ENCODE measurements around the gene KDM6A. TPM values are rescaled to one million over a fixed set of nuclear protein-coding genes. Genes with fewer than 3 reads are reported as not detected.

KDM6A gene
- total RNA-seq, 6 donors from 2014 or later: 19.9 to 62.0 (median 26.6) TPM

- ATAC-seq (ENCODE audit: low FRiP score in 2 of 2): no peak
- 98 to 100% methylated on average over 2 of the region's 2 CpGs for WGBS, 2 donors
- DNase-seq: no peak
- no peaks in the 10 kb centered on the region for H3K36me3 ChIP-seq
- H3K4me1 ChIP-seq: peaks cover 0 to 46% (median 18%) of the 10 kb centered on the region in 4 donors
- no peaks in the 10 kb centered on the region for H3K27me3 ChIP-seq
- TF ChIP-seq POLR2A (IDR thresholded peaks at IDR 0.05) (no peak), EP300 (IDR thresholded peaks at IDR 0.05) (no peak), CTCF (IDR thresholded peaks at IDR 0.05) (no peak), POLR2AphosphoS5 (IDR thresholded peaks at IDR 0.05) (no peak)
- no peak overlapping the region for H3K4me3 ChIP-seq
- no peaks in the 10 kb centered on the region for H3K9me3 ChIP-seq
- H3K27ac ChIP-seq: no peak overlapping the region
These were observed 23.8 kb downstream of the KDM6A start for GRCh38 chrX:44896876-44897186.

- 86 to 95% methylated on average over 2 of the region's 2 CpGs for WGBS, 2 donors
- Histone ChIP-seq H3K36me3 (no peaks in the 10 kb centered on the region), H3K4me3 (no peak overlapping the region), H3K27ac (no peak overlapping the region), H3K27me3 (no peaks in the 10 kb centered on the region), H3K4me1 (peaks cover 0 to 39% (median 17%) of the 10 kb centered on the region in 4 donors), H3K9me3 (no peaks in the 10 kb centered on the region)
- ATAC-seq (ENCODE audit: low FRiP score in 2 of 2): no peak
- no peak for DNase-seq
- TF ChIP-seq EP300 (IDR thresholded peaks at IDR 0.05): no peak
- TF ChIP-seq POLR2AphosphoS5 (IDR thresholded peaks at IDR 0.05): no peak
- TF ChIP-seq CTCF (IDR thresholded peaks at IDR 0.05): no peak
- TF ChIP-seq POLR2A (IDR thresholded peaks at IDR 0.05): no peak
These were observed 24.6 kb downstream of the KDM6A start for GRCh38 chrX:44897539-44897938.

- 88% methylated on average over 3 of the region's 3 CpGs; no CpG with 5 or more reads in 1 of the 2 donors for WGBS, 2 donors
- no peaks in the 10 kb centered on the region for H3K36me3 ChIP-seq
- H3K4me3 ChIP-seq: no peak overlapping the region
- peaks cover 0 to 35% (median 17%) of the 10 kb centered on the region in 4 donors for H3K4me1 ChIP-seq
- TF ChIP-seq EP300 (IDR thresholded peaks at IDR 0.05): no peak
- no peak for TF ChIP-seq POLR2AphosphoS5 (IDR thresholded peaks at IDR 0.05)
- TF ChIP-seq CTCF (IDR thresholded peaks at IDR 0.05): no peak
- TF ChIP-seq POLR2A (IDR thresholded peaks at IDR 0.05): no peak
- H3K9me3 ChIP-seq: no peaks in the 10 kb centered on the region
- no peak overlapping the region for H3K27ac ChIP-seq
- ATAC-seq (ENCODE audit: low FRiP score in 2 of 2) (peak in 1 of 2 donors; percentile 34), DNase-seq (no peak)
- H3K27me3 ChIP-seq: no peaks in the 10 kb centered on the region
These were observed 25.6 kb downstream of the KDM6A start for GRCh38 chrX:44898411-44899221.

GRCh38 chrX:44899946-44900345 lies 27.0 kb downstream of the KDM6A start:
- Histone ChIP-seq H3K36me3 (no peaks in the 10 kb centered on the region), H3K27ac (peak overlapping the region in 2 of 4 donors; percentile 20 to 44), H3K4me1 (peaks cover 0 to 47% (median 23%) of the 10 kb centered on the region in 4 donors), H3K4me3 (no peak overlapping the region), H3K27me3 (no peaks in the 10 kb centered on the region), H3K9me3 (no peaks in the 10 kb centered on the region)
- no peak for TF ChIP-seq EP300 (IDR thresholded peaks at IDR 0.05)
- TF ChIP-seq POLR2A (IDR thresholded peaks at IDR 0.05): no peak
- TF ChIP-seq CTCF (IDR thresholded peaks at IDR 0.05): no peak
- no peak for TF ChIP-seq POLR2AphosphoS5 (IDR thresholded peaks at IDR 0.05)
- ATAC-seq (ENCODE audit: low FRiP score in 2 of 2) (no peak), DNase-seq (no peak)
- 55 to 56% methylated on average over 4 of the region's 4 CpGs for WGBS, 2 donors

GRCh38 chrX:44903107-44903506 lies 30.1 kb downstream of the KDM6A start:
- Histone ChIP-seq H3K4me1 (peaks cover 0 to 72% (median 36%) of the 10 kb centered on the region in 4 donors), H3K36me3 (no peaks in the 10 kb centered on the region), H3K9me3 (no peaks in the 10 kb centered on the region), H3K27ac (no peak overlapping the region), H3K4me3 (no peak overlapping the region), H3K27me3 (no peaks in the 10 kb centered on the region)
- ATAC-seq (ENCODE audit: low FRiP score in 2 of 2): no peak
- WGBS, 2 donors: 76 to 80% methylated on average over 4 of the region's 4 CpGs
- DNase-seq: no peak
- TF ChIP-seq POLR2A (IDR thresholded peaks at IDR 0.05) (no peak), POLR2AphosphoS5 (IDR thresholded peaks at IDR 0.05) (no peak), CTCF (IDR thresholded peaks at IDR 0.05) (no peak), EP300 (IDR thresholded peaks at IDR 0.05) (no peak)

Data from upper lobe of left lung (tissue), 6 donors.